Heart left ventricle (tissue), 13 donors: ENCODE measurements around the gene ABI1.

ENCODE experiments used
- POLR2A ChIP-seq, 2 donors: fragments of 450-650 bp; IDR thresholded peaks; one replicate each; pipeline ENCODE4 v1.6.1; 2017; ENCODE audit warnings: antibody characterized with exemption in 2 of 2, mild to moderate bottlenecking in 2 of 2, moderate library complexity in 2 of 2
- TF ChIP-seq, protein P1 (sequence below), 12 donors: fragments of 200-600 bp; sonication (generic) in 4 of 12; IDR thresholded peaks; one replicate each; pipeline versions ENCODE4 v1.5.0 to v1.8.0; 2018 to 2022; ENCODE audit warnings: antibody characterized with exemption in 12 of 12, mild to moderate bottlenecking in 5 of 12
- donor health status: ischemic (EF 13 %, LVEDD 7.1; RV severe dilation, severe dysfunction).
- donor health status: DM: no; HTN: yes; CAD: no.
- donor health status: DM: no; HTN: no; CAD: no.
- donor health status: ischemic (EF 25% LVEDD 6.9; RV normal size, moderate dysfunction).
- donor health status: ischemic (EF 25% LVEDD 5.7; RV mildly dilated, moderate dysfunction).
- donor health status: ischemic (EF 35%, LVEDD 5.7; RV mildly dilated, moderate dysfunction).
- donor health status: nonischemic (EF 11% LVEDD 7.7; RV severe dilation, severe dysfunction).
- donor health status: DM: yes; HTN: yes; CAD: no.
- donor health status: PGD.
- donor health status: ischemic (EF 29% LVEDD 5.4; RV normal size, mild dysfunction).
- donor health status: nonischemic (EF 23%, LVEDD 6.1; RV moderate dilation, normal function).

DNA sequence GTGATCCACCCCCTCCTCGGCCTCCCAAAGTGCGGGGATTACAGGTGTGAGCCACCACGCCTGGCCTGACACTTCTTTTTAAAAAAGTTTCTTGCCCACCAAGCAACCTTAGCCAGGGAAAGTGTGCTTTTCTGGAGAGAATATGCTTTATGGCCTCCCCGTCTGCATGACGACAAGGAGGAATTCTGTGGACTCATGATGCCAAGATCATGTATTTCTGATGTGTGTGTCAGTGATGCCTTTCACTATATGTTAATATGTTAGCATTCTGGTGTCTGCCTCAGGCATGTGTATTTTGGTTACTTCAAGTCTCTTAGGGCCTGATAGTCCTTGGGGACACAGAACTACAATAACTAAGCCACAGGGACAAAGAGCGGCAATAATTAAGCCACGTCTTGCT, 161.1 kb downstream of the ABI1 start:
- TF ChIP-seq, protein P1, sequence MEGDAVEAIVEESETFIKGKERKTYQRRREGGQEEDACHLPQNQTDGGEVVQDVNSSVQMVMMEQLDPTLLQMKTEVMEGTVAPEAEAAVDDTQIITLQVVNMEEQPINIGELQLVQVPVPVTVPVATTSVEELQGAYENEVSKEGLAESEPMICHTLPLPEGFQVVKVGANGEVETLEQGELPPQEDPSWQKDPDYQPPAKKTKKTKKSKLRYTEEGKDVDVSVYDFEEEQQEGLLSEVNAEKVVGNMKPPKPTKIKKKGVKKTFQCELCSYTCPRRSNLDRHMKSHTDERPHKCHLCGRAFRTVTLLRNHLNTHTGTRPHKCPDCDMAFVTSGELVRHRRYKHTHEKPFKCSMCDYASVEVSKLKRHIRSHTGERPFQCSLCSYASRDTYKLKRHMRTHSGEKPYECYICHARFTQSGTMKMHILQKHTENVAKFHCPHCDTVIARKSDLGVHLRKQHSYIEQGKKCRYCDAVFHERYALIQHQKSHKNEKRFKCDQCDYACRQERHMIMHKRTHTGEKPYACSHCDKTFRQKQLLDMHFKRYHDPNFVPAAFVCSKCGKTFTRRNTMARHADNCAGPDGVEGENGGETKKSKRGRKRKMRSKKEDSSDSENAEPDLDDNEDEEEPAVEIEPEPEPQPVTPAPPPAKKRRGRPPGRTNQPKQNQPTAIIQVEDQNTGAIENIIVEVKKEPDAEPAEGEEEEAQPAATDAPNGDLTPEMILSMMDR (IDR thresholded peaks at IDR 0.05): no peak
- TF ChIP-seq POLR2A (IDR thresholded peaks at IDR 0.05): no peak
